Nephron progenitor cell (in vitro differentiated cells): ENCODE results near the gene PDE4A.

Experiments used
- DNase-seq: peaks from one replicate; pipeline ENCODE4 v3.0.0; 2021
- H3K27ac Mint-ChIP-seq: 2 replicates; pipeline ENCODE4 v1.8.0; 2021; ENCODE audit warnings: mild to moderate bottlenecking, moderate library complexity, mixed read lengths
- H3K27me3 Mint-ChIP-seq: 2 replicates; pipeline ENCODE4 v1.8.0; 2021; ENCODE audit warnings: mild to moderate bottlenecking, low read depth, mixed read lengths; ENCODE audit not compliant: poor library complexity
- H3K36me3 Mint-ChIP-seq: 2 replicates; pipeline ENCODE4 v1.8.0; 2021; ENCODE audit warnings: low read depth, mixed read lengths
- H3K4me1 Mint-ChIP-seq: 2 replicates; pipeline ENCODE4 v1.8.0; 2021; ENCODE audit warnings: mixed read lengths
- H3K4me3 Mint-ChIP-seq: 2 replicates; pipeline ENCODE4 v1.8.0; 2021; ENCODE audit warnings: mild to moderate bottlenecking, moderate library complexity, mixed read lengths
- H3K9me3 Mint-ChIP-seq: 2 replicates; pipeline ENCODE4 v1.8.0; 2021; ENCODE audit warnings: mild to moderate bottlenecking, moderate library complexity, mixed read lengths
- TF ChIP-seq, protein P1 (sequence below): fragments of 200-600 bp; sonication (generic); IDR thresholded peaks from 2 replicates; pipeline ENCODE4 v1.5.0; 2021; ENCODE audit warnings: antibody characterized with exemption

PDE4A gene

DNA sequence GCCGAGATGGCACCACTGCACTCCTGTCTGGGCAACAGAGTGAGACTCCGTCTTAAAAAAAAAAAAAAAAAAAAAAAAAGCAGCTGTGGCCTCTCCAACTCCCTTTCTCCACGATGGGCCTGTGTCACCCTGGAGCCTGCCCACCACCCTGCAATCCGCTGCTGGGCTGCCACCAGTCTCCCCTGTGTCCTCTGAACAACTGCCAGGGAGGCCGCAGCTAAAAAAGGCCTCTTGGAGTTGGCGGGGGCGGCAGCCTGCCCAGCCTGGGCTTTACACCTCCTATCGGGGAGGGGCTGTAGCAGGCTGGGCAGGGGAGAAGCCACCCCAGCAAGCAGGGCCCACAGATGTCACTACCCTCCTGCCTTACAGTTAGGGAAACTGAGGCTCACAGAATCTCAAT is 20.5 kb upstream of the PDE4A start:
- TF ChIP-seq, protein P1, sequence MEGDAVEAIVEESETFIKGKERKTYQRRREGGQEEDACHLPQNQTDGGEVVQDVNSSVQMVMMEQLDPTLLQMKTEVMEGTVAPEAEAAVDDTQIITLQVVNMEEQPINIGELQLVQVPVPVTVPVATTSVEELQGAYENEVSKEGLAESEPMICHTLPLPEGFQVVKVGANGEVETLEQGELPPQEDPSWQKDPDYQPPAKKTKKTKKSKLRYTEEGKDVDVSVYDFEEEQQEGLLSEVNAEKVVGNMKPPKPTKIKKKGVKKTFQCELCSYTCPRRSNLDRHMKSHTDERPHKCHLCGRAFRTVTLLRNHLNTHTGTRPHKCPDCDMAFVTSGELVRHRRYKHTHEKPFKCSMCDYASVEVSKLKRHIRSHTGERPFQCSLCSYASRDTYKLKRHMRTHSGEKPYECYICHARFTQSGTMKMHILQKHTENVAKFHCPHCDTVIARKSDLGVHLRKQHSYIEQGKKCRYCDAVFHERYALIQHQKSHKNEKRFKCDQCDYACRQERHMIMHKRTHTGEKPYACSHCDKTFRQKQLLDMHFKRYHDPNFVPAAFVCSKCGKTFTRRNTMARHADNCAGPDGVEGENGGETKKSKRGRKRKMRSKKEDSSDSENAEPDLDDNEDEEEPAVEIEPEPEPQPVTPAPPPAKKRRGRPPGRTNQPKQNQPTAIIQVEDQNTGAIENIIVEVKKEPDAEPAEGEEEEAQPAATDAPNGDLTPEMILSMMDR: no peak
- Mint-ChIP-seq H3K27me3 (peaks cover 14% of the 10 kb centered on the region), H3K36me3 (peaks cover 20% of the 10 kb centered on the region), H3K4me1 (peaks cover 22% of the 10 kb centered on the region), H3K9me3 (no peaks in the 10 kb centered on the region), H3K27ac (no peak overlapping the region), H3K4me3 (no peak overlapping the region)
- no peak for DNase-seq

DNA sequence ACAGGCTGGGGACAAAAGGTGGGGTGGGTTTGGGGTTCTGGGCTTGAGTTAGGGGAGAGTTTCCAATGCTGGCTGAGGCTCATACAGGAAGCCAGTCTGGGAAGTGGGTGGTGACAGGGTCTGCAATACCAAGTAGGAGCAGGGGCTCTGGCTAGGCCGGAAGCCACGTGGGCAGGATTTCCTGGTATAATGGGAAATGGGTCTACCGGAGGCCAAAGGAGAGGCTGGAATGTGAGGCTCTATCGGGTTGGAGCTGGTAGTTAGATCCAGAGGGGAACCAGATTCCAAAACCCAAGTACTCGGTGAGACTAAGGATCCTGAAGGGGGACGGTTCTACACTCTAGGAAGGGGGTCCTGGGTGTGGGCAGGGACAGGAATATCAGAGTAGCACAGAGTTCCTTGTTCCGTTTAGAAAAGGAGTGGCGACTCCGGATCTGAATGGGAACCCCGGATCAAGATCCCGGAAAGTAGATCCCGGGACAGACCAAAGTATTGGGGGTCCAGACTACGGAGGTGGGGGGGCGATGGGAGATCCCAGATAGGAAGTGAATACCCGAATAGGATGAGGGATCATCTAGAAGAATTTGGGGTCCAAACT is 17.8 kb upstream of the PDE4A start:
- H3K9me3 Mint-ChIP-seq: no peaks in the 10 kb centered on the region
- no peak for DNase-seq
- peaks cover 29% of the 10 kb centered on the region for H3K4me1 Mint-ChIP-seq
- peaks cover 5% of the 10 kb centered on the region for H3K36me3 Mint-ChIP-seq
- peak overlapping the region; percentile 98 for H3K4me3 Mint-ChIP-seq
- H3K27me3 Mint-ChIP-seq: peaks cover 40% of the 10 kb centered on the region
- peak overlapping the region; percentile 78 for H3K27ac Mint-ChIP-seq
- TF ChIP-seq, protein P1: no peak

DNA sequence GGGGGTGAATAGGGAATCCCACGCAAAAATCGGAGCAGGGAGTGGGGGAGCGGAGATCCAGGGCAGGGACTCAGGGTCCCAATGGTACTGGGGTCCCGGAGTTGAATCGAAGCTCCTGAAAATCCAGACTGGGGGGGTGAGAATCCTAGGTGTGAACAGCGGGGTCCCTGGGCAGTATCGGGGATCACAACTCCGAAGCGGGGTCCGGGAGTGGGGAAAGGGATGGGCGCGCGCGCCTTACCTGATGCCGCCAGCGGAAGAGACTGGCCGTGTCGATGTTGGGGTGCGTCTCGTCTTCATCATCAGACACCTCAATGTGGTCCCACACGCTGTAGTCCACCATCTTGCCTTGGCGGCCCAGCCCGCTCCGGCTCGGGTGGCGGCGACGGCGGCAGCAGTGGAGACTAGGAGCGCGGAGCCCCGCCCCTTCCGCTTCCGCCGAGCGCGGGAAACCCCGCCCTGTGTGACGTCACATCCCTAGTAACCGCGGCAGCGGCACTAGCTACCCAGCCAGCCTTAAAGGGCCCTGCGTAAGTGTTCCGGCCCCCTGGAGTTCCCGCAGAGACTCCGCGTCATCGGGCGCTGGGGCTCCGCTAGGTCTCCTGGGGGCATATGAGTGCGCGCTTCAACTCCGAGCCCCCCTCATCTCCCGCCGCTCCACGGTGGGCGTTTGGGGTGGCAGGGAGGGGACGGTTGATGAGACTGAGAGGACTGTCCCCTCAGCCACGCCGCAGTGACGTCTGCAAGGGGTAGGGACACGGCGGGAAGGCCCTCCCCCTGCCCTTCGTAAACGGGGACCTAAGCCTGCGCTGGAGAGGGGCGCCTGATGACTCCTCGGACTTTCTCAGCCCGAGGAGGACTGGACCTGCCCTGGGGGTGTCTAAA is 17.0 kb upstream of the PDE4A start, which contains the start of gene CDC37:
Gene CDC37, minus strand, starts transcription at position 406 of the 885 bp plus-strand sequence. Its CDS starts 63 bp downstream, at position 343.
- TF ChIP-seq, protein P1: no peak
- DNase-seq: peak; percentile 99
- H3K4me1 Mint-ChIP-seq: peaks cover 29% of the 10 kb centered on the region
- H3K27me3 Mint-ChIP-seq: peaks cover 48% of the 10 kb centered on the region
- H3K4me3 Mint-ChIP-seq: peak within 1 kb of the TSS; percentile 98
- H3K36me3 Mint-ChIP-seq: peaks cover 5% of the 10 kb centered on the region
- H3K27ac Mint-ChIP-seq: peak within 1 kb of the TSS; percentile 97
- H3K9me3 Mint-ChIP-seq: no peaks in the 10 kb centered on the region

DNA sequence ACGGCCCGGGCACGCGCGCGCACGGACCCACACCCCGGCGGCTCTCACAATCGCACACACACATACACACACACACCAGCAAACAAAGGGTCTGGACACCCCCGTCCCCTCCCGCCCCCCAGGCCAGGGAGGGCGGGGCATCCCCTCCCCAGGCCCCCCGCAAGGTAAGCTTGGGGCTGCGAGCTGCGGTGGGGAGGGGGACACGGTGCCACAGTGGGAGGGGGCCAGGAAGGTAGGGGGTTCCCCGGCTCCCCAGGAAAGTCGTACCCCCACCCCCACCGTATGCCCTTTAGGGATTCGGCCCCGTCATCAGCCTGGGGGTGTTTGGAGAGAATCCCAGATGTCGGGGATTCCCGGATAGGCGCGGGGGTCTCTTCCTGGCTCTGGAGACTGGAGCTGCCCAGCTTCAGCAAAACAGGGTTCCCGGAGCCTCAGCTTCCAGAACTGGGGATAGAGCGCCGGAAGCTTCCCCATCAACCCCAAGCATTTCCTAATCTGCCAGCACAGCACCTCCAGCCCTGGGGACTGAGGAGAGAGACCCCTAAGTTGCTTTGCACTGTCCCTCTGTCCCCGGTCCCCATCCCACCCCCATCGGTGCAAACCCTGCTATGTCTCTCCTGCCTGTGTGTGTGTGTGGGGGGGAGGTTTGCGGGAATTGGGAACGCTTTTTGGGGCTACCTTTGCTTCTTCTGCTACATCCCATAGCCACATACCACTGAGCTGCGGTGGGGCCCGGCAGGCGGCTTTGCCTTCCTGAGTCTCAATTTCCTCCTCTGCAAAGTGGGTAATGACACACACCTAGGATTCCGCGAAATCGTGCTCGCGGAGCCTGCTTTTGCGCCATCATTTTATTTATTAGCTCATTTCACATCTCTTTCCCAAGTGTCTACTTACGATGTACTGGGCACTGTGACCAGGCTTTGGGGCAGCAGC is 15.2 kb upstream of the PDE4A start:
- DNase-seq: no peak
- no peak overlapping the region for H3K27ac Mint-ChIP-seq
- peak overlapping the region; percentile 98 for H3K4me3 Mint-ChIP-seq
- TF ChIP-seq, protein P1: no peak
- peaks cover 64% of the 10 kb centered on the region for H3K27me3 Mint-ChIP-seq
- peaks cover 29% of the 10 kb centered on the region for H3K4me1 Mint-ChIP-seq
- no peaks in the 10 kb centered on the region for H3K9me3 Mint-ChIP-seq
- no peaks in the 10 kb centered on the region for H3K36me3 Mint-ChIP-seq

DNA sequence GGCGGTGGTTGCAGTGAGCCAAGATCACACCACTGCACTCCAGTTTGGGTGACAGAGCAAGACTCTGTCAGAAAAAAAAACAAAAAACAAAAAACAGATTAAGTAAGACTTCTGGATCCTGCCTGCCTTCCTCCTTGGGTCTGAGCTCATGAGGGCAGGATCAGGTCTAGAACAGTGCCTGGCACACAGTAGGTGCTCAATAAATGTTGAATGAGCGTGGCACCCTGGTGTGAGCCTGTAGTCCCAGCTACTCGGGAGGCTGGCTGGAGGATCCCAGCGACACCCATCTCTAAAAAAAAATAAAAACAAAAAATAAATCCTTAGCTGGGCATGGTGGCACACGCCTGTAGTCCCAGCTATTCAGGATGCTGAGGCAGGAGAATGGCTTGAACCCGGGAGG is 14.1 kb upstream of the PDE4A start:
- Mint-ChIP-seq H3K27me3 (peaks cover 72% of the 10 kb centered on the region), H3K27ac (no peak overlapping the region), H3K36me3 (no peaks in the 10 kb centered on the region), H3K4me1 (peaks cover 25% of the 10 kb centered on the region), H3K9me3 (no peaks in the 10 kb centered on the region), H3K4me3 (no peak overlapping the region)
- no peak for DNase-seq
- TF ChIP-seq, protein P1: no peak
